ENCODE measurements around the gene ITGB8.

- TF ChIP-seq EZH2 (IDR thresholded peaks at IDR 0.05): no peak
- TF ChIP-seq POLR2AphosphoS5 (IDR thresholded peaks at IDR 0.05; ENCODE audit: borderline replicate concordance, low read depth, low read length): no peak
These were observed 34.0 kb downstream of the ITGB8 start for GRCh38 chr7:20364571-20365196.

Measured in SK-N-MC (cell line).